GM18505 (cell line): ENCODE results near the gene ENTREP3.
A peak's percentile ranks its signal among the peaks of the same experiment; 100 is the strongest.

Experiments
- ATAC-seq: cut with Tn5 transposase; IDR thresholded peaks from one replicate; pipeline ENCODE4 v1.9.1; 2021; ENCODE audit not compliant: unreplicated experiment
- POLR2A ChIP-seq: IDR thresholded peaks from 4 replicates; pipeline ENCODE4 v1.6.1; 2011; ENCODE audit warnings: borderline replicate concordance; ENCODE audit not compliant: insufficient read depth, insufficient read length; ENCODE audit errors: extremely low read depth

The ENTREP3 gene

GRCh38 chr1:155209312-155209721 is 46.0 kb downstream of the ENTREP3 start:
- no peak for TF ChIP-seq POLR2A
- no peak for ATAC-seq

- peak; percentile 65 for ATAC-seq
- peak; percentile 77 for TF ChIP-seq POLR2A
These were observed 46.6 kb downstream of the ENTREP3 start, which contains the start of gene MTX1 for GRCh38 chr1:155208541-155209311. TSS of gene MTX1 (plus strand) at chr1:155208695. CDS start at chr1:155208805, 110 bp downstream.

GRCh38 chr1:155207806-155208540 is 47.3 kb downstream of the ENTREP3 start, which contains the start of gene THBS3:
TSS of gene THBS3 (minus strand) at chr1:155207897. CDS start at chr1:155207876, 21 bp downstream.
- no peak for TF ChIP-seq POLR2A
- ATAC-seq = no peak

- ATAC-seq = no peak
- peak; percentile 28 for TF ChIP-seq POLR2A
These were observed 48.1 kb downstream of the ENTREP3 start for GRCh38 chr1:155206891-155207805.

GRCh38 chr1:155205969-155206593 is 49.2 kb downstream of the ENTREP3 start:
- ATAC-seq = no peak
- no peak for TF ChIP-seq POLR2A

GRCh38 chr1:155205035-155205434 is 50.2 kb downstream of the ENTREP3 start:
- no peak for TF ChIP-seq POLR2A
- no peak for ATAC-seq

GRCh38 chr1:155202731-155203515 is 52.4 kb downstream of the ENTREP3 start:
- TF ChIP-seq POLR2A = no peak
- no peak for ATAC-seq

- ATAC-seq = no peak
- TF ChIP-seq POLR2A = no peak
These were observed 53.1 kb downstream of the ENTREP3 start for GRCh38 chr1:155202198-155202597.

GRCh38 chr1:155200920-155201319 is 54.4 kb downstream of the ENTREP3 start:
- TF ChIP-seq POLR2A = no peak
- ATAC-seq = no peak

- TF ChIP-seq POLR2A = no peak
- ATAC-seq = no peak
These were observed 55.5 kb downstream of the ENTREP3 start for GRCh38 chr1:155199792-155200191.

GRCh38 chr1:155198547-155198906 is 56.8 kb downstream of the ENTREP3 start:
- ATAC-seq = no peak
- TF ChIP-seq POLR2A = no peak
